ENCODE data around the gene SYT2. TPM values are rescaled to one million over a fixed set of nuclear protein-coding genes. Genes with fewer than 3 reads are reported as not detected.

Gene SYT2
- total RNA-seq, 1 experiment from 2014 or later: not detected

- TF ChIP-seq POLR2AphosphoS5 (IDR thresholded peaks at IDR 0.05; ENCODE audit: low read depth, low read length) (no peak), CTCF (IDR thresholded peaks at IDR 0.05 in 2 of 3, conservative IDR thresholded peaks at IDR 0.05 in 1 of 3; ENCODE audit: borderline replicate concordance in 1 of 3, insufficient read depth in 1 of 3, low read depth in 2 of 3, low read length in 2 of 3) (no peak)
Observed at GRCh38 chr1:202591515-202591914, 118.7 kb downstream of the SYT2 start (continued).

DNA sequence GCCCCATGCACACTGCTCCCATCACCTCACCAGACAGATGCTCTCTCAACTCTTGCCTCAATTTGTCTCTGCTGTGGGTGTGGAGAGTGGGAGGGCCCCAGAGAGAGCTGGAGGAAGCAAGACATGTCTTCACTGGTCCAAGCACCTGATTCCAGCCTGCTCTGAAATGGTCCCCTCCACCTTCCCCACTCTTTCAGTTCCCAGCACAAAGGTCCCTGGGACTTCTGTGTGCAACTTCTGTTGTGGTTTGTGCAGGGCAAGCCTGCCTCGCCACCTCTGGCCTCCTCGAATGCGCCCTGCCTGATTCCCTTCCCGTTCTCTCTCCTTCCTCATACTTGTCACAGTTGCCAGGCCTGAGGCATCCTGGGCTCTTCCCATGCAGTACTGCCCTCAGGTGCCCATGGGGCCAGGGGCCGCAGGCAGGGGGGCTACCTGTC lies 119.3 kb downstream of the SYT2 start:
- no peaks in the 10 kb centered on the region for H3K27me3 ChIP-seq (ENCODE audit: insufficient read depth, low read length)
- no peaks in the 10 kb centered on the region for H3K36me3 ChIP-seq (ENCODE audit: control insufficient read depth in 1 of 2, insufficient read depth in 2 of 2, low read length in 2 of 2)
- DNase-seq (ENCODE audit: low read depth, low spot score): no peak
- no peaks in the 10 kb centered on the region for H3K9me2 ChIP-seq (ENCODE audit: insufficient read depth)
- TF ChIP-seq EGR1 (IDR thresholded peaks at IDR 0.05; ENCODE audit: low read depth) (no peak), CTCF (IDR thresholded peaks at IDR 0.05 in 2 of 3, conservative IDR thresholded peaks at IDR 0.05 in 1 of 3; ENCODE audit: borderline replicate concordance in 1 of 3, insufficient read depth in 1 of 3, low read depth in 2 of 3, low read length in 2 of 3) (no peak)
- ATAC-seq: no peak
- no peaks in the 10 kb centered on the region for H4K20me1 ChIP-seq (ENCODE audit: insufficient read depth)
- H3K4me2 ChIP-seq (ENCODE audit: low read length): no peak overlapping the region
- no peak overlapping the region for H3K9ac ChIP-seq (ENCODE audit: low read length)
- intact Hi-C loops (cut with micrococcal nuclease): no loop called here
- H3K4me1 ChIP-seq (ENCODE audit: control insufficient read depth in 1 of 2, insufficient read depth in 2 of 2, low read length in 2 of 2): peaks cover 25 to 78% of the 10 kb centered on the region in 2 experiments
- H3K9me3 ChIP-seq (ENCODE audit: control insufficient read depth in 1 of 2, insufficient read depth in 1 of 2, low read depth in 1 of 2, low read length in 2 of 2): no peaks in the 10 kb centered on the region
- no peak overlapping the region for H3K4me3 ChIP-seq (replicated peaks in 1 of 2; ENCODE audit: low read depth in 1 of 2, low read length in 2 of 2)
- no peaks in the 10 kb centered on the region for H3K79me2 ChIP-seq (ENCODE audit: insufficient read depth, low read length)
- ChIA-PET RAD21 (ENCODE audit: low non-redundant PET in 1 of 2, low total read pairs in 2 of 2, uncharacterized antibody in 2 of 2, unreplicated experiment in 2 of 2) (no interaction called here), POLR2A (no interaction called here), CTCF (no interaction called here)
- H3K27ac ChIP-seq (ENCODE audit: low read depth, low read length): no peak overlapping the region
- no TSS peak for BruUV-seq (replicated peaks)
- no peak overlapping the region for H2AFZ ChIP-seq (ENCODE audit: low read depth, low read length, poor library complexity, severe bottlenecking)
